CD14-positive monocyte (primary cell): ENCODE results near the gene LAMC3. TPM values are rescaled to one million over a fixed set of nuclear protein-coding genes. Genes with fewer than 3 reads are reported as not detected.
"Not testable (repeated sequence)": the region's sequence is repeated elsewhere in the genome, so short reads cannot be mapped to it uniquely, and the experiment has no call there.

ENCODE experiments used
- DNase-seq, 3 donors: peaks; one replicate each; pipeline ENCODE4 v3.0.0-alpha.2; 2011 to 2022
- H2AFZ ChIP-seq: 2 replicates; pipeline ENCODE4 v1.6.0; 2012; ENCODE audit warnings: mild to moderate bottlenecking, low read depth, low read length, inconsistent platforms; ENCODE audit not compliant: insufficient read depth, poor library complexity, severe bottlenecking
- H3K27ac ChIP-seq, 2 donors: 1 replicate in 1 of 2; 2 replicates in 1 of 2; pipeline ENCODE4 v1.5.1; 2012 to 2013; ENCODE audit warnings: low read length in 2 of 2, control low read depth in 1 of 2, inconsistent platforms in 1 of 2, low read depth in 1 of 2, mild to moderate bottlenecking in 1 of 2
- H3K27me3 ChIP-seq, 2 donors: one replicate each; pipeline versions ENCODE4 v1.6.0 to v1.6.1; 2011 to 2013; ENCODE audit warnings: low read length in 2 of 2; ENCODE audit not compliant: control insufficient read depth in 2 of 2, insufficient read depth in 2 of 2
- H3K36me3 ChIP-seq, 2 donors: replicated peaks in 1 of 2; 1 replicate in 1 of 2; 2 replicates in 1 of 2; pipeline versions ENCODE4 v1.5.1 to v1.6.1; 2012 to 2013; ENCODE audit warnings: low read length in 2 of 2, control low read depth in 1 of 2, inconsistent platforms in 1 of 2, mild to moderate bottlenecking in 1 of 2; ENCODE audit not compliant: insufficient read depth in 2 of 2, control insufficient read depth in 1 of 2
- H3K4me1 ChIP-seq, 2 donors: 1 replicate in 1 of 2; 2 replicates in 1 of 2; pipeline versions ENCODE4 v1.5.1 to v1.6.1; 2012 to 2013; ENCODE audit warnings: low read length in 2 of 2, control low read depth in 1 of 2, inconsistent platforms in 1 of 2, mild to moderate bottlenecking in 1 of 2, moderate library complexity in 1 of 2; ENCODE audit not compliant: insufficient read depth in 2 of 2, control insufficient read depth in 1 of 2
- H3K4me2 ChIP-seq: replicated peaks from 2 replicates; pipeline ENCODE3; 2012; ENCODE audit warnings: low read length, moderate library complexity, mild to moderate bottlenecking; ENCODE audit not compliant: poor library complexity, severe bottlenecking; ENCODE audit errors: extremely low read depth
- H3K4me3 ChIP-seq, 3 experiments: fragments of 200-600 bp in 1 of 3; sonication (generic) in 1 of 3; replicated peaks in 1 of 3; 1 replicate in 2 of 3; 2 replicates in 1 of 3; pipeline ENCODE4 v1.5.1; 2011 to 2013; ENCODE audit warnings: low read length in 3 of 3, mild to moderate bottlenecking in 3 of 3, control low read depth in 2 of 3, low read depth in 2 of 3, inconsistent platforms in 1 of 3, moderate library complexity in 1 of 3
- H3K79me2 ChIP-seq: 2 replicates; pipeline ENCODE4 v1.6.0; 2012; ENCODE audit warnings: mild to moderate bottlenecking, control low read depth, inconsistent platforms, low read length, moderate library complexity; ENCODE audit not compliant: insufficient read depth
- H3K9ac ChIP-seq: 2 replicates; pipeline ENCODE4 v1.6.0; 2017; ENCODE audit warnings: low read length, mild to moderate bottlenecking; ENCODE audit not compliant: insufficient read depth, poor library complexity, severe bottlenecking
- H3K9me3 ChIP-seq, 2 donors: replicated peaks in 1 of 2; 1 replicate in 1 of 2; 2 replicates in 1 of 2; pipeline versions ENCODE4 v1.5.1 to v1.6.1; 2012 to 2013; ENCODE audit warnings: low read length in 2 of 2, control low read depth in 1 of 2; ENCODE audit not compliant: control insufficient read depth in 1 of 2, insufficient read depth in 1 of 2
- H4K20me1 ChIP-seq: 2 replicates; pipeline ENCODE4 v1.6.0; 2012; ENCODE audit warnings: mild to moderate bottlenecking, low read length, control low read depth, moderate library complexity; ENCODE audit not compliant: insufficient read depth
- H3K27ac Mint-ChIP-seq, 7 donors: one replicate each; pipeline ENCODE4 v1.8.0; 2020; ENCODE audit warnings: mild to moderate bottlenecking in 7 of 7, mixed read lengths in 7 of 7, moderate library complexity in 6 of 7, inconsistent platforms in 2 of 7
- H3K27me3 Mint-ChIP-seq, 3 donors: one replicate each; pipeline ENCODE4 v1.8.0; 2021 to 2022; ENCODE audit warnings: low read depth in 3 of 3, mild to moderate bottlenecking in 3 of 3, mixed read lengths in 3 of 3, moderate library complexity in 3 of 3, inconsistent platforms in 1 of 3
- H3K36me3 Mint-ChIP-seq, 2 donors: one replicate each; pipeline ENCODE4 v1.8.0; 2020; ENCODE audit warnings: mixed read lengths in 2 of 2, inconsistent platforms in 1 of 2, mild to moderate bottlenecking in 1 of 2
- H3K4me1 Mint-ChIP-seq: one replicate; pipeline ENCODE4 v1.8.0; 2020; ENCODE audit warnings: mild to moderate bottlenecking, mixed read lengths
- H3K4me3 Mint-ChIP-seq, 2 donors: one replicate each; pipeline ENCODE4 v1.8.0; 2020; ENCODE audit warnings: mild to moderate bottlenecking in 2 of 2, mixed read lengths in 2 of 2, moderate library complexity in 1 of 2
- H3K9me3 Mint-ChIP-seq, 7 donors: one replicate each; pipeline ENCODE4 v1.8.0; 2020 to 2022; ENCODE audit warnings: mixed read lengths in 7 of 7, mild to moderate bottlenecking in 6 of 7, moderate library complexity in 6 of 7, inconsistent platforms in 2 of 7
- CTCF ChIP-seq: fragments of 200-600 bp; IDR thresholded peaks from one replicate; pipeline ENCODE4 v1.8.0; 2022; ENCODE audit warnings: antibody characterized with exemption, mild to moderate bottlenecking
- WGBS: methylation state at CpG from one replicate; pipeline ENCODE4 v1.1.5; 2013; ENCODE audit warnings: missing lambda C conversion rate; ENCODE audit not compliant: insufficient coverage; 5-methylcytosine and 5-hydroxymethylcytosine counted together
- intact Hi-C, 2 donors: fragments of 100-400 bp; cut with micrococcal nuclease; formaldehyde crosslinking; loops; one replicate each; pipeline versions ENCODE4 v1.15.0 to v1.15.1; 2023
- polyA plus RNA-seq, 3 donors: library from polyadenylated mRNA; depleted of rRNA in 1 of 3; unstranded in 2 of 3; stranded (reverse) in 1 of 3; fragments of 300-500 nt in 2 of 3; fragments of >200 nt in 1 of 3; fragmentation: Illumina TruSeq in 2 of 3; gene quantifications; 1 replicate in 2 of 3; 2 replicates in 1 of 3; pipeline ENCODE4 v1.2.3, GENCODE V29; 2012 to 2021

Gene LAMC3
- polyA plus RNA-seq, 3 donors: 0.19 TPM; not detected in 2

GRCh38 chr9:131098391-131099101, 89.6 kb downstream of the LAMC3 start:
- Histone ChIP-seq H3K27ac (no peak overlapping the region), H3K36me3 (no peaks in the 10 kb centered on the region), H3K79me2 (no peaks in the 10 kb centered on the region), H3K9me3 (peaks cover 0 to 5% of the 10 kb centered on the region in 2 donors), H3K27me3 (peaks cover 10 to 37% of the 10 kb centered on the region in 2 donors), H4K20me1 (no peaks in the 10 kb centered on the region), H3K4me2 (no peak overlapping the region), H3K4me1 (peaks cover 4 to 6% of the 10 kb centered on the region in 2 donors), H2AFZ (no peak overlapping the region), H3K9ac (no peak overlapping the region), H3K4me3 (no peak overlapping the region)
- no peak for DNase-seq
- WGBS: 91% methylated on average over 10 of the region's 13 CpGs
- Mint-ChIP-seq H3K4me1 (peaks cover 8% of the 10 kb centered on the region), H3K27ac (no peak overlapping the region), H3K9me3 (peaks cover 0 to 7% (median 0%) of the 10 kb centered on the region in 7 donors), H3K27me3 (peaks cover 34 to 44% (median 41%) of the 10 kb centered on the region in 3 donors), H3K36me3 (peaks cover 0 to 4% of the 10 kb centered on the region in 2 donors), H3K4me3 (no peak overlapping the region)
- TF ChIP-seq CTCF: no peak
- intact Hi-C loops: no loop called here

- Histone ChIP-seq H4K20me1 (no peaks in the 10 kb centered on the region), H3K27ac (no peak overlapping the region), H3K4me3 (no peak overlapping the region), H3K36me3 (no peaks in the 10 kb centered on the region), H3K4me2 (no peak overlapping the region), H3K9me3 (peaks cover 0 to 5% of the 10 kb centered on the region in 2 donors), H3K4me1 (peaks cover 4 to 6% of the 10 kb centered on the region in 2 donors), H3K27me3 (peaks cover 10 to 37% of the 10 kb centered on the region in 2 donors), H3K9ac (no peak overlapping the region), H3K79me2 (no peaks in the 10 kb centered on the region), H2AFZ (no peak overlapping the region)
- Mint-ChIP-seq H3K4me1 (peaks cover 8% of the 10 kb centered on the region), H3K27ac (no peak overlapping the region), H3K36me3 (peaks cover 0 to 4% of the 10 kb centered on the region in 2 donors), H3K9me3 (peaks cover 0 to 7% (median 0%) of the 10 kb centered on the region in 7 donors), H3K4me3 (no peak overlapping the region), H3K27me3 (peaks cover 34 to 42% (median 39%) of the 10 kb centered on the region in 3 donors)
- intact Hi-C loops: no loop called here
- WGBS: 95% methylated on average over 8 of the region's 8 CpGs
- no peak for DNase-seq
- TF ChIP-seq CTCF: no peak
These were observed 90.2 kb downstream of the LAMC3 start for GRCh38 chr9:131099102-131099606.

- H4K20me1 ChIP-seq, H3K36me3 ChIP-seq, H3K27ac ChIP-seq, H3K4me2 ChIP-seq, H2AFZ ChIP-seq, H3K36me3 Mint-ChIP-seq, H3K9ac ChIP-seq, H3K4me1 Mint-ChIP-seq, DNase-seq, H3K27ac Mint-ChIP-seq, H3K4me1 ChIP-seq, H3K9me3 Mint-ChIP-seq, H3K79me2 ChIP-seq, H3K4me3 Mint-ChIP-seq, H3K9me3 ChIP-seq, H3K4me3 ChIP-seq, intact Hi-C loops: not testable (repeated sequence)
- 97% methylated on average over 5 of the region's 8 CpGs for WGBS
- peaks cover 10 to 33% of the 10 kb centered on the region in 2 donors for H3K27me3 ChIP-seq
- peaks cover 30 to 36% (median 33%) of the 10 kb centered on the region in 3 donors for H3K27me3 Mint-ChIP-seq
These were observed 90.9 kb downstream of the LAMC3 start for GRCh38 chr9:131099845-131100244.
